GM13977 (cell line): ENCODE measurements around the gene DKKL1.
A peak's percentile ranks its signal among the peaks of the same experiment; 100 is the strongest.

Experiments used
- DNase-seq: peaks from one replicate; pipeline ENCODE4 v3.0.0; 2012; ENCODE audit warnings: low spot score
- CTCF ChIP-seq: IDR thresholded peaks from 2 replicates; pipeline ENCODE4 v1.5.1; 2012; ENCODE audit warnings: mild to moderate bottlenecking, control low read depth; ENCODE audit not compliant: insufficient read depth; ENCODE audit errors: extremely low read depth, missing control alignments
- in situ Hi-C: fragments of 300-500 bp; cut with MboI; formaldehyde crosslinking; loops from one replicate; pipeline ENCODE4 v1.12.0; 2022; ENCODE audit warnings: low sequenced_read_pairs, low pct_unique_long_range_greater_than_20kb, mixed read lengths, inconsistent platforms; ENCODE audit not compliant: unreplicated experiment

DKKL1 gene

GRCh38 chr19:49390929-49391359 is 27.3 kb downstream of the DKKL1 start:
- DNase-seq: no peak
- in situ Hi-C loops: loop anchor here (5.0 kb wide), 1 partner anchor 46 kb away; no protein-coding TSS in a partner anchor
- no peak for TF ChIP-seq CTCF

DNA sequence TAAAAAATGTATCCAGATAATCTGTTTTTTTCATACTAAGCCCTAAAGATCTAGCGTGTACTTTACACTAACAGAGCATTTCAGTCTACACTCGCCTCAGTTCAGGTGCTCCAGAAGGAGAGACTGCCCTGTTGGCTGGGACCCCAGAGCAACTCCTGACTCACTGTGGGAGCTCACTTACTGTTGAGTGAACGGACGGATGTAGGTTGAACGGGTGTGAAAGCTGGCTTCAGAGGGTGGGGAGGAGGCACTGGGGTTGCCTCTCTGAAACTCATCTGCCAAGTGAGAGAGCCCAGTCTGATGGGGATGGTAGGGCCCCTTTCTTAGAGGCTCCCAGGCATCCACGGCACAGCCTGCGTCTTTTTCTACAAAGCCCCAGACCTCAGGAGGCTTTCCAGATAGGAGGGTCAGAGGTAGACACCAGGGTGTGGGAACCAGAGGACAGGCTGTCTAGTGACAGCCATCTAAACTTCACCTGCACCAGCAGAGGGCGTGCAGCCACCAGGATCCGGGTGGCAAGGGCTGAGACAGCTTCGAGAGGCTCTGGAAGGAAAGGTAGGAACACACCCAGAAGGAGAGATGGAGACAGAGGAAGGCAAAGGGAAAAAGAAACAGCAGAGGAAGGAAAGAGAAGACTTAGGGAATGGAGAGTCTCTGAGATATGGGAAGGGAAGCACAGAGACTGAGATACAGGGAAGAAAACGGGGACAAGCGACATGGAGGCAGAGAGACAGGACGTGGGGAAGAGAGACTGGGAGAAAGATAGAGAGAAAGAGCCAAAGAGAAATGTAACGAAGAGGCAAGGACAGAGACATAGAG is 28.1 kb downstream of the DKKL1 start:
- in situ Hi-C loops: loop anchor here (5.0 kb wide), 1 partner anchor 46 kb away; no protein-coding TSS in a partner anchor
- TF ChIP-seq CTCF: peak; percentile 96
- peak; percentile 88 for DNase-seq

GRCh38 chr19:49393881-49394280 is 30.2 kb downstream of the DKKL1 start:
- no peak for TF ChIP-seq CTCF
- in situ Hi-C loops: loop anchor here (5.0 kb wide), 1 partner anchor 43 kb away; no protein-coding TSS in a partner anchor
- DNase-seq: no peak

- TF ChIP-seq CTCF: no peak
- no peak for DNase-seq
- in situ Hi-C loops: no loop called here
Measured at GRCh38 chr19:49395581-49396407, 32.1 kb downstream of the DKKL1 start.

DNA sequence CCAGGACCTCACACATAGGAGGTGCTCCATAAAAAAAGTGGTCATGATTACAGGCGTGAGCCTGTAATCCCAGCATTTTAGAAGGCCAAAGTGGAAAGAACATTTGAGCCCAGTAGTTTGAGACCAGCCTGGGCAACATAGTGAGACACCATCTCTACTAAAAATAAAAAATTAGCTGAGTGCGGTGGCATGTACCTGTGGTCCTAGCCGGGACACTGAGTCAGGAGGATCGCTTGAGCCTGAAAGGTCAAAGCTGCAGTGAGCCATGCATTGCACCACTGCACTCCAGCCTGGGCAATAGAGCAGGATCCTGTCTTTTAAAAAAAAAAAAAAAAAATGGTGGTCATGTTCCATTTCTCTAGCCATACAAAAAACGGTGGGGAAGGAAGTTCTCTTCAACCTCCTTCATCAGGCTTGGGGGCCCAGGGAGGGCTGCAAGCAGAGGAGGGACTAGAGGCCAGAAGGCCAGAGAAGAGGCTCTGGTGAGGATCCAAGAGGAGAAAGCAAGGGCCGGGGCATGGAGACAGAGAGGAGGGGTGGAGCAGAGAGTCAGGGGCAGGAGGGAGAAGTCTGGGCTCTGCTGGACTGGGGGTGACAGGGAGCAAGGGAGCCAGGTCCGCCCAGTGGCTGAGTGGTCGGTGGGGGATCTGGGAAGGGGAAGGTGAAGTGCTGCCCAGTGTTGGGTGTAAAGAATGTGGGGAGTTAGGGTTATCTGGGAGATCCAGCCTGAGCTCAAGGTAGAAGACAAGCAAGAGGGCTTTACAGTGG is 33.2 kb downstream of the DKKL1 start:
- no peak for DNase-seq
- TF ChIP-seq CTCF: no peak
- in situ Hi-C loops: no loop called here
